Measurements from ENCODE around the gene PAK5.

PAK5 gene

GRCh38 chr20:9810738-9811137 is 28.1 kb downstream of the PAK5 start:
- Mint-ChIP-seq H3K4me3 (no peak overlapping the region), H3K27ac (no peak overlapping the region), H3K4me1 (no peaks in the 10 kb centered on the region), H3K27me3 (peaks cover 7% of the 10 kb centered on the region), H3K9me3 (peaks cover 0 to 13% of the 10 kb centered on the region in 2 donors)
- DNase-seq (no peak), ATAC-seq (no peak)

- ATAC-seq (no peak), DNase-seq (no peak)
- Mint-ChIP-seq H3K27me3 (peaks cover 7% of the 10 kb centered on the region), H3K27ac (no peak overlapping the region), H3K4me3 (no peak overlapping the region), H3K4me1 (no peaks in the 10 kb centered on the region), H3K9me3 (peaks cover 0 to 9% of the 10 kb centered on the region in 2 donors)
Observed at GRCh38 chr20:9809271-9809670, 29.6 kb downstream of the PAK5 start.

GRCh38 chr20:9808166-9808565 is 30.7 kb downstream of the PAK5 start:
- Mint-ChIP-seq H3K27ac (no peak overlapping the region), H3K9me3 (peaks cover 0 to 9% of the 10 kb centered on the region in 2 donors), H3K27me3 (peaks cover 7% of the 10 kb centered on the region), H3K4me3 (no peak overlapping the region), H3K4me1 (no peaks in the 10 kb centered on the region)
- DNase-seq (no peak), ATAC-seq (no peak)

- peaks cover 7% of the 10 kb centered on the region for H3K27me3 Mint-ChIP-seq
- H3K27ac Mint-ChIP-seq: no peak overlapping the region
- H3K9me3 Mint-ChIP-seq: peaks cover 5 to 9% of the 10 kb centered on the region in 2 donors
- no peaks in the 10 kb centered on the region for H3K4me1 Mint-ChIP-seq
- no peak for ATAC-seq
- no peak overlapping the region for H3K4me3 Mint-ChIP-seq
- DNase-seq: no peak
Observed at GRCh38 chr20:9807136-9807535, 31.7 kb downstream of the PAK5 start.

DNA sequence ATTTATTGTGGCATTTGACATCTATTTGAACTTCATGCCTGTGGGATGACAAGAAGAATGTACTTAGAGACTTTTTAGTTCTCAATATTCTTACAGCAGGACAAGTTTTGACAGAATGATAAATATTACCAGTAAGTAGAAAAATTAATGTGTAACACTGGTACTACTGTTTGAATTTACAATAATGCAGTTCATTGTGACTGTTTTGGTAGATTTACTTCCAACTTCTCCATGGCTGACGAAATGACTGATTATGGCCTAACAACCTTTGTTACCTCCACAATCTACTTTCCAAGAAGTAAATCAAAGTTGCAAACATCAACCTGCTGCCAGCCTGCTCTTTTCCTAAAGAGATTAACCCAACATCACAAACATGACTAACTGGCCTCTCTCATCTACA is 38.5 kb downstream of the PAK5 start:
- DNase-seq (no peak), ATAC-seq (no peak)
- Mint-ChIP-seq H3K4me3 (no peak overlapping the region), H3K4me1 (no peaks in the 10 kb centered on the region), H3K9me3 (peaks cover 10 to 17% of the 10 kb centered on the region in 2 donors), H3K27me3 (no peaks in the 10 kb centered on the region), H3K27ac (no peak overlapping the region)

DNA sequence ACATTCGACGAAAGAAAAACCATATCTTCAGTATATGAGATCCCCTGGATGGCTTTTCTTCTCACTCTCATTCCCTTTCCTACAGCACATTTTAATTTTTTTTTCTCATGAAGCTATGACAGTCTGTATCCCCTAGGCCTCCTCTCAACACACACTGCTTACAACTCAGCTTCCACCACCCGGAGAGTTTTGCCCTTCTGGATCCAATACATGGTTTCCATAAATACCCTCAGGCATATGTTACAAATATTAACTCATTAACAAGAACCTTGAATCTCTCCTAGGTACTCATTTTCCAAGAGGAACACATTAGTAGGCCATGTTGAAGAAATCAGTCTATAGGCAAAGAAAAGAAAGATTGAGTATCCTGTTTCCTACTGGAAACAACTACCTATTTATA is 44.0 kb downstream of the PAK5 start:
- Mint-ChIP-seq H3K27me3 (no peaks in the 10 kb centered on the region), H3K4me3 (no peak overlapping the region), H3K4me1 (no peaks in the 10 kb centered on the region), H3K27ac (no peak overlapping the region), H3K9me3 (peaks cover 17 to 26% of the 10 kb centered on the region in 2 donors)
- ATAC-seq (no peak), DNase-seq (no peak)

GRCh38 chr20:9792674-9793073 is 46.2 kb downstream of the PAK5 start:
- Mint-ChIP-seq H3K9me3 (peaks cover 22 to 26% of the 10 kb centered on the region in 2 donors), H3K27me3 (no peaks in the 10 kb centered on the region), H3K27ac (no peak overlapping the region), H3K4me3 (no peak overlapping the region), H3K4me1 (no peaks in the 10 kb centered on the region)
- no peak for DNase-seq
- no peak for ATAC-seq

GRCh38 chr20:9789131-9789530 is 49.7 kb downstream of the PAK5 start:
- ATAC-seq (no peak), DNase-seq (no peak)
- Mint-ChIP-seq H3K27me3 (no peaks in the 10 kb centered on the region), H3K9me3 (peaks cover 13 to 27% of the 10 kb centered on the region in 2 donors), H3K4me1 (no peaks in the 10 kb centered on the region), H3K4me3 (no peak overlapping the region), H3K27ac (no peak overlapping the region)

- no peak for ATAC-seq
- H3K27ac Mint-ChIP-seq: no peak overlapping the region
- H3K4me3 Mint-ChIP-seq: no peak overlapping the region
- no peaks in the 10 kb centered on the region for H3K27me3 Mint-ChIP-seq
- DNase-seq: no peak
- no peaks in the 10 kb centered on the region for H3K4me1 Mint-ChIP-seq
- peaks cover 6 to 17% of the 10 kb centered on the region in 2 donors for H3K9me3 Mint-ChIP-seq
Observed at GRCh38 chr20:9775176-9775575, 63.7 kb downstream of the PAK5 start.

- ATAC-seq: no peak
- Mint-ChIP-seq H3K27me3 (no peaks in the 10 kb centered on the region), H3K9me3 (peaks cover 0 to 23% of the 10 kb centered on the region in 2 donors), H3K4me1 (no peaks in the 10 kb centered on the region), H3K4me3 (no peak overlapping the region), H3K27ac (no peak overlapping the region)
- no peak for DNase-seq
Observed at GRCh38 chr20:9769954-9770353, 68.9 kb downstream of the PAK5 start.

- Mint-ChIP-seq H3K4me1 (no peaks in the 10 kb centered on the region), H3K9me3 (peaks cover under 1 to 5% of the 10 kb centered on the region in 2 donors), H3K4me3 (no peak overlapping the region), H3K27ac (no peak overlapping the region), H3K27me3 (no peaks in the 10 kb centered on the region)
- DNase-seq: no peak
- no peak for ATAC-seq
Observed at GRCh38 chr20:9761476-9761875, 77.4 kb downstream of the PAK5 start.

GRCh38 chr20:9759392-9759791 is 79.5 kb downstream of the PAK5 start:
- Mint-ChIP-seq H3K4me1 (no peaks in the 10 kb centered on the region), H3K27ac (no peak overlapping the region), H3K4me3 (no peak overlapping the region), H3K9me3 (peaks cover 0 to 5% of the 10 kb centered on the region in 2 donors), H3K27me3 (no peaks in the 10 kb centered on the region)
- ATAC-seq: no peak
- DNase-seq: no peak

- Mint-ChIP-seq H3K9me3 (peaks cover 0 to 5% of the 10 kb centered on the region in 2 donors), H3K27ac (no peak overlapping the region), H3K27me3 (no peaks in the 10 kb centered on the region), H3K4me3 (no peak overlapping the region), H3K4me1 (no peaks in the 10 kb centered on the region)
- DNase-seq (no peak), ATAC-seq (no peak)
Observed at GRCh38 chr20:9758752-9759151, 80.1 kb downstream of the PAK5 start.

- no peak for DNase-seq
- no peak overlapping the region for H3K4me3 Mint-ChIP-seq
- no peaks in the 10 kb centered on the region for H3K4me1 Mint-ChIP-seq
- H3K9me3 Mint-ChIP-seq: peaks cover 0 to 5% of the 10 kb centered on the region in 2 donors
- no peak for ATAC-seq
- no peak overlapping the region for H3K27ac Mint-ChIP-seq
- no peaks in the 10 kb centered on the region for H3K27me3 Mint-ChIP-seq
Observed at GRCh38 chr20:9756660-9757059, 82.2 kb downstream of the PAK5 start.

GRCh38 chr20:9755301-9755700 is 83.6 kb downstream of the PAK5 start:
- ATAC-seq: no peak
- H3K4me3 Mint-ChIP-seq: no peak overlapping the region
- no peaks in the 10 kb centered on the region for H3K27me3 Mint-ChIP-seq

DNA sequence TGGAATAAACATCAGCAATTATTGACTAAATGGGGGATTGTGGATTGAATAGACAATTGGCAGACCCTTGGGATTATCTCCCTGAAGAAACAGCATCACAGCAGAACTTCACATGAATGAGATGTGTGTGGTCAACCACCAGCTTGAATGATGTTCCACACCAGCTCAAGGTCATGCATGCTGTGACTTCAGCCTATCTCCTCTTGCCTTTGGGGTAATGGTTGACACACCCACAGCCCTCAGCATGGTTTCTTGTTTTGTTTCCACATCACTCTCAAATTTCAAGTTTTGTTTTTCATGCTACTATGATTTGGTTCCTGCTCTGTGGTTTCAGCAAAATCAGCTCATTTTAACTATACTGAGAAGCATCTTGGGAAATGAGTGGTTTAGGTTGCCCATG is 94.3 kb downstream of the PAK5 start:
- Mint-ChIP-seq H3K27me3 (no peaks in the 10 kb centered on the region), H3K27ac (no peak overlapping the region), H3K4me3 (no peak overlapping the region), H3K4me1 (no peaks in the 10 kb centered on the region), H3K9me3 (peaks cover 9 to 23% of the 10 kb centered on the region in 2 donors)
- ATAC-seq (no peak), DNase-seq (no peak)

More at GRCh38 chr20:9755301-9755700, 83.6 kb downstream of the PAK5 start:
- Mint-ChIP-seq H3K4me1 (no peaks in the 10 kb centered on the region), H3K27ac (no peak overlapping the region), H3K9me3 (peaks cover 0 to 5% of the 10 kb centered on the region in 2 donors)
- DNase-seq: no peak

- Mint-ChIP-seq H3K27me3 (no peaks in the 10 kb centered on the region), H3K4me3 (no peak overlapping the region)
Observed at GRCh38 chr20:9743871-9744270, 95.0 kb downstream of the PAK5 start.

More at GRCh38 chr20:9743871-9744270, 95.0 kb downstream of the PAK5 start:
- ATAC-seq (no peak), DNase-seq (no peak)
- Mint-ChIP-seq H3K4me1 (no peaks in the 10 kb centered on the region), H3K9me3 (peaks cover 8 to 23% of the 10 kb centered on the region in 2 donors), H3K27ac (no peak overlapping the region)
